K562 treated with DMSO at 1 percent for 12 hours (cell line): ENCODE data around the gene CNDP2. TPM values are rescaled to one million over a fixed set of nuclear protein-coding genes. Genes with fewer than 3 reads are reported as not detected.

Source experiments
- total RNA-seq: library from RNA; unstranded; fragments of 300-600 nt; gene quantifications from 2 replicates; pipeline ENCODE4 v1.2.3, GENCODE V29; 2022; ENCODE audit not compliant: insufficient read depth

Gene CNDP2
- total RNA-seq, result 48.5 and 63.0 TPM in 2 replicates

GRCh38 chr18:74495581-74496507, at the start of gene CNDP2:
TSS of gene CNDP2 (plus strand) at chr18:74496363. CDS start at chr18:74499974, 3,611 bp downstream.

GRCh38 chr18:74457043-74457724, 39.0 kb upstream of the CNDP2 start, which contains the start of gene DIPK1C:
TSS of gene DIPK1C (minus strand) at chr18:74457308. CDS start at chr18:74457259, 49 bp downstream.

GRCh38 chr18:74534150-74534969, 38.2 kb downstream of the CNDP2 start, which contains the start of gene CNDP1:
TSS of gene CNDP1 (plus strand) at chr18:74534500. CDS start at chr18:74534668, 168 bp downstream.

Other genes with a start within 250 kb of the CNDP2 start
- gene CYB5A, start 204.4 kb upstream of the CNDP2 start, total RNA-seq, result 15.6 and 18.6 TPM in 2 replicates
- not detected in 2 replicates for gene C18orf63, start 180.5 kb upstream of the CNDP2 start, total RNA-seq
- 0.89 and 1.4 TPM in 2 replicates for gene DIPK1C, start 39.1 kb upstream of the CNDP2 start, total RNA-seq
- gene CNDP1, start 38.1 kb downstream of the CNDP2 start, total RNA-seq, result not detected in 2 replicates
- gene ZNF407, start 101.5 kb downstream of the CNDP2 start, total RNA-seq, result 0.61 and 2.3 TPM in 2 replicates